ENCODE measurements around the gene SHB.

Gene SHB

DNA sequence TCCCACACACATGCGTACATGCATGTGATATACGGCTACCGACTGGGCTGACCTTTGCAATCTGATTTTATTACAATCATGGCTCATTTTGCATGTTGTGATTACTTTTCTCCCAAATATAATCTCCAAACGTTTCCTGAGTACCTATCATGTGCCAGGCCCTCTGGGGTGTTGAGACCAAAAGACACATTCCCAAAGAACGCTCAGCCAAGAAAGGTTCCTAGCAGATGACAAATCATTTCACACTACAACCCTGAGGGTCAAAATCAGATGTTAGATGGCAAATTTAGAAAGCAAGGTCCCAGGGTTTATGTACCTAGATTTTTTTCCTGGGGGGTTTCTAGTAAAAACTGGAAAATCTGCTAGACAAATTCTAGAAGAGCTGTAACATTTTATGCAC lies 132.7 kb downstream of the SHB start:
- Histone ChIP-seq H4K91ac (ENCODE audit: low read depth, low read length, poor library complexity) (no peak overlapping the region), H3K9ac (ENCODE audit: low read depth, low read length, poor library complexity) (no peak overlapping the region), H3K9me3 (replicated peaks in 1 of 2; ENCODE audit: control insufficient read depth in 2 of 2, insufficient read depth in 1 of 2, low read depth in 1 of 2, low read length in 2 of 2) (no peaks in the 10 kb centered on the region), H3K4me3 (ENCODE audit: low read length in 2 of 2) (no peak overlapping the region), H2BK5ac (ENCODE audit: low read length) (no peak overlapping the region), H3K27me3 (ENCODE audit: control insufficient read depth in 3 of 3, insufficient read depth in 3 of 3, low read depth in 1 of 3, low read length in 3 of 3) (no peaks in the 10 kb centered on the region), H2BK12ac (ENCODE audit: low read length) (no peak overlapping the region), H3K23ac (ENCODE audit: low read depth, low read length, poor library complexity) (no peak overlapping the region), H3K14ac (ENCODE audit: low read length) (no peak overlapping the region), H2AFZ (ENCODE audit: low read length) (no peak overlapping the region), H3K79me1 (ENCODE audit: low read depth, low read length) (no peaks in the 10 kb centered on the region), H3K4me2 (ENCODE audit: insufficient read depth, low read length, poor library complexity, severe bottlenecking) (no peak overlapping the region), H2BK120ac (ENCODE audit: low read depth, low read length) (no peak overlapping the region), H3K18ac (ENCODE audit: low read length) (no peak overlapping the region), H2BK15ac (ENCODE audit: low read length) (no peak overlapping the region), H2AK5ac (ENCODE audit: low read depth, low read length) (no peak overlapping the region), H3K27ac (replicated peaks; ENCODE audit: low read length) (no peak overlapping the region), H3K4me1 (ENCODE audit: control insufficient read depth in 2 of 2, insufficient read depth in 1 of 2, low read depth in 1 of 2, low read length in 2 of 2) (peaks cover 9 to 11% of the 10 kb centered on the region in 2 donors), H3K4ac (ENCODE audit: low read length) (no peak overlapping the region), H3K36me3 (replicated peaks in 1 of 2; ENCODE audit: control insufficient read depth in 2 of 2, insufficient read depth in 2 of 2, low read length in 2 of 2) (no peaks in the 10 kb centered on the region), H4K8ac (ENCODE audit: low read depth, low read length) (no peak overlapping the region)
- no CpG with 5 or more reads among the region's 5 CpGs for WGBS, 2 donors (ENCODE audit: extremely low coverage in 2 of 2, insufficient read length in 2 of 2, insufficient replicate concordance in 1 of 2)
- DNase-seq (ENCODE audit: low spot score), result no peak

DNA sequence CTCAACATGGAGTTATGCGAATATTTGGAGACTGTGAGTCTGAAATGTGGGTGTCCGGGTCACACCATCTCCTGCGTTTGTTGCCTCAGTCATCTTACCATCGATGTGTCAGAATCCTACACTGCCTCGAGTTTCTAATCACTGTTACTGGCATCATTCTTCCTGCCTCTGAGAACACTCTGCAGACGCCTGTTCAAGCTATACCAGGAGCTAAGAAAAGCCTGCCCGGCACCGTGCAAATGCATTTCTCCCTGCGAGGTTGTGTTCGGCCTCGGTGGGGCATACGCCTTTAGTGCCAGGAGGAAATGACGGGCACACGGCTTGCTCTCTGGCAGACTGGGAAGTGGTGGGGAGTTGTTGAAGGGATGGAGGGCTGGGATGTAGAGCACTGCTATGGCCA lies 133.9 kb downstream of the SHB start:
- H3K4me3 ChIP-seq (ENCODE audit: low read length in 2 of 2), result no peak overlapping the region
- H3K4me1 ChIP-seq (ENCODE audit: control insufficient read depth in 2 of 2, insufficient read depth in 1 of 2, low read depth in 1 of 2, low read length in 2 of 2), result peaks cover 9 to 11% of the 10 kb centered on the region in 2 donors
- no peak overlapping the region for H2BK120ac ChIP-seq (ENCODE audit: low read depth, low read length)
- no peak overlapping the region for H3K27ac ChIP-seq (replicated peaks; ENCODE audit: low read length)
- H4K8ac ChIP-seq (ENCODE audit: low read depth, low read length), result no peak overlapping the region
- H2AK5ac ChIP-seq (ENCODE audit: low read depth, low read length), result no peak overlapping the region
- H3K14ac ChIP-seq (ENCODE audit: low read length), result no peak overlapping the region
- DNase-seq (ENCODE audit: low spot score), result no peak
- no peaks in the 10 kb centered on the region for H3K79me1 ChIP-seq (ENCODE audit: low read depth, low read length)
- no peak overlapping the region for H3K4me2 ChIP-seq (ENCODE audit: insufficient read depth, low read length, poor library complexity, severe bottlenecking)
- no peak overlapping the region for H2BK5ac ChIP-seq (ENCODE audit: low read length)
- no peak overlapping the region for H3K9ac ChIP-seq (ENCODE audit: low read depth, low read length, poor library complexity)
- WGBS, 2 donors (ENCODE audit: extremely low coverage in 2 of 2, insufficient read length in 2 of 2, insufficient replicate concordance in 1 of 2), result no CpG with 5 or more reads among the region's 14 CpGs
- H2AFZ ChIP-seq (ENCODE audit: low read length), result no peak overlapping the region
- no peak overlapping the region for H4K91ac ChIP-seq (ENCODE audit: low read depth, low read length, poor library complexity)
- no peak overlapping the region for H2BK15ac ChIP-seq (ENCODE audit: low read length)
- H3K27me3 ChIP-seq (ENCODE audit: control insufficient read depth in 3 of 3, insufficient read depth in 3 of 3, low read depth in 1 of 3, low read length in 3 of 3), result no peaks in the 10 kb centered on the region
- no peak overlapping the region for H3K23ac ChIP-seq (ENCODE audit: low read depth, low read length, poor library complexity)
- H3K36me3 ChIP-seq (replicated peaks in 1 of 2; ENCODE audit: control insufficient read depth in 2 of 2, insufficient read depth in 2 of 2, low read length in 2 of 2), result no peaks in the 10 kb centered on the region
- no peak overlapping the region for H2BK12ac ChIP-seq (ENCODE audit: low read length)
- no peak overlapping the region for H3K18ac ChIP-seq (ENCODE audit: low read length)
- no peaks in the 10 kb centered on the region for H3K9me3 ChIP-seq (replicated peaks in 1 of 2; ENCODE audit: control insufficient read depth in 2 of 2, insufficient read depth in 1 of 2, low read depth in 1 of 2, low read length in 2 of 2)
- no peak overlapping the region for H3K4ac ChIP-seq (ENCODE audit: low read length)

DNA sequence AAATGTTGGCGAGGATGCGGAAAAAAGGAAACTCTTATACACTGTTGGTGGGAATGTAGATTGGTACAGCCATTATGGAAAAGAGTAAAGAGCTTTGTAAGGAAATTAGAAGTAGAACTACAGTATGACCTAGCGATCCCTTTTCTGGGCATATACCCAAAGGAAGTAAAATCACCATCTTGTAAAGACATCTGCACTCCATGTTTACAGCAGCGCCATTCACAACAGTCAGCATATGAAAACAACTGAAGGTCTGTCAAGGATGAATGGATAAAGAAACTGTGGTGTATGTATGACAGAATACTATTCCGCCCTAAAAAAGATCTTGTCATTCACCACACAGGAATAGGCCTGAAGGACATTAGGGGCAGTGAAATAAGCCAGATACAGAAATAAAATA lies 137.4 kb downstream of the SHB start:
- Histone ChIP-seq H3K4ac (ENCODE audit: low read length) (no peak overlapping the region), H3K27ac (replicated peaks; ENCODE audit: low read length) (no peak overlapping the region), H3K23ac (ENCODE audit: low read depth, low read length, poor library complexity) (no peak overlapping the region), H3K9me3 (replicated peaks in 1 of 2; ENCODE audit: control insufficient read depth in 2 of 2, insufficient read depth in 1 of 2, low read depth in 1 of 2, low read length in 2 of 2) (no peaks in the 10 kb centered on the region), H3K18ac (ENCODE audit: low read length) (no peak overlapping the region), H3K27me3 (ENCODE audit: control insufficient read depth in 3 of 3, insufficient read depth in 3 of 3, low read depth in 1 of 3, low read length in 3 of 3) (no peaks in the 10 kb centered on the region), H4K91ac (ENCODE audit: low read depth, low read length, poor library complexity) (no peak overlapping the region), H2AK5ac (ENCODE audit: low read depth, low read length) (no peak overlapping the region), H3K4me1 (ENCODE audit: control insufficient read depth in 2 of 2, insufficient read depth in 1 of 2, low read depth in 1 of 2, low read length in 2 of 2) (peaks cover 0 to 3% of the 10 kb centered on the region in 2 donors), H3K4me2 (ENCODE audit: insufficient read depth, low read length, poor library complexity, severe bottlenecking) (no peak overlapping the region), H3K36me3 (replicated peaks in 1 of 2; ENCODE audit: control insufficient read depth in 2 of 2, insufficient read depth in 2 of 2, low read length in 2 of 2) (no peaks in the 10 kb centered on the region), H3K79me1 (ENCODE audit: low read depth, low read length) (no peaks in the 10 kb centered on the region), H3K9ac (ENCODE audit: low read depth, low read length, poor library complexity) (no peak overlapping the region), H2BK5ac (ENCODE audit: low read length) (no peak overlapping the region), H2BK12ac (ENCODE audit: low read length) (no peak overlapping the region), H2AFZ (ENCODE audit: low read length) (no peak overlapping the region), H2BK15ac (ENCODE audit: low read length) (no peak overlapping the region), H4K8ac (ENCODE audit: low read depth, low read length) (no peak overlapping the region), H3K4me3 (ENCODE audit: low read length in 2 of 2) (no peak overlapping the region), H3K14ac (ENCODE audit: low read length) (no peak overlapping the region), H2BK120ac (ENCODE audit: low read depth, low read length) (no peak overlapping the region)
- no CpG with 5 or more reads among the region's 5 CpGs for WGBS, 2 donors (ENCODE audit: extremely low coverage in 2 of 2, insufficient read length in 2 of 2, insufficient replicate concordance in 1 of 2)
- no peak for DNase-seq (ENCODE audit: low spot score)

DNA sequence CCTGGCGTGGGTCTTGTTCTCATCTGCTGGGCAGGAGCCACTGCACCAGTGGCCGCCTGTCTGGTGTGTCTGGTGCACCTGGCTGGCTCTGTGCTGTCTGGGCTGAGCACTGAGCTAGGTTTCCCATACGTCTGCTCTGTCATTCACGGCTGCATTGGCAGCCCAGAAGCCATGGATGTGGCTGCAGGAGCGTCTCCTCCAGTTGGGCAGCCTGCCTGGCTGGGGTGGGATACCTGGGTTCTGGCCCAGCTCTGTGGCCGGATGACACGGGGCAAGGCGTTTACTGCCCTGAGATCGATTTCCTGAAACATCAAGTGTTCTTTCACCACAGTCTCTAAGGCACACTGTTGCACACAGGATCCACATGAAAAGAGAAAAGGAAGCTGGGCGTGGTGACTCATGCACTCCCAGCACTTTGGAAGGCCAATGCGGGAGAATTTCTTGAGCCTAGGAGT lies 139.6 kb downstream of the SHB start:
- DNase-seq (ENCODE audit: low spot score), result no peak
- H3K9ac ChIP-seq (ENCODE audit: low read depth, low read length, poor library complexity), result no peak overlapping the region
- peak overlapping the region; percentile 79 for H2BK12ac ChIP-seq (ENCODE audit: low read length)
- H3K4ac ChIP-seq (ENCODE audit: low read length), result no peak overlapping the region
- no CpG with 5 or more reads among the region's 11 CpGs for WGBS, 2 donors (ENCODE audit: extremely low coverage in 2 of 2, insufficient read length in 2 of 2, insufficient replicate concordance in 1 of 2)
- H2BK120ac ChIP-seq (ENCODE audit: low read depth, low read length), result peak overlapping the region; percentile 74
- H2AFZ ChIP-seq (ENCODE audit: low read length), result no peak overlapping the region
- H3K23ac ChIP-seq (ENCODE audit: low read depth, low read length, poor library complexity), result no peak overlapping the region
- H3K27me3 ChIP-seq (ENCODE audit: control insufficient read depth in 3 of 3, insufficient read depth in 3 of 3, low read depth in 1 of 3, low read length in 3 of 3), result no peaks in the 10 kb centered on the region
- H3K9me3 ChIP-seq (replicated peaks in 1 of 2; ENCODE audit: control insufficient read depth in 2 of 2, insufficient read depth in 1 of 2, low read depth in 1 of 2, low read length in 2 of 2), result no peaks in the 10 kb centered on the region
- peak overlapping the region; percentile 22 for H2AK5ac ChIP-seq (ENCODE audit: low read depth, low read length)
- no peak overlapping the region for H3K4me2 ChIP-seq (ENCODE audit: insufficient read depth, low read length, poor library complexity, severe bottlenecking)
- no peak overlapping the region for H3K14ac ChIP-seq (ENCODE audit: low read length)
- no peak overlapping the region for H3K4me3 ChIP-seq (ENCODE audit: low read length in 2 of 2)
- H4K91ac ChIP-seq (ENCODE audit: low read depth, low read length, poor library complexity), result peak overlapping the region; percentile 62
- no peaks in the 10 kb centered on the region for H3K36me3 ChIP-seq (replicated peaks in 1 of 2; ENCODE audit: control insufficient read depth in 2 of 2, insufficient read depth in 2 of 2, low read length in 2 of 2)
- H3K27ac ChIP-seq (replicated peaks; ENCODE audit: low read length), result no peak overlapping the region
- no peak overlapping the region for H4K8ac ChIP-seq (ENCODE audit: low read depth, low read length)
- H3K18ac ChIP-seq (ENCODE audit: low read length), result peak overlapping the region; percentile 27
- no peaks in the 10 kb centered on the region for H3K79me1 ChIP-seq (ENCODE audit: low read depth, low read length)
- no peak overlapping the region for H2BK5ac ChIP-seq (ENCODE audit: low read length)
- peaks cover 4% of the 10 kb centered on the region in 2 donors for H3K4me1 ChIP-seq (ENCODE audit: control insufficient read depth in 2 of 2, insufficient read depth in 1 of 2, low read depth in 1 of 2, low read length in 2 of 2)
- no peak overlapping the region for H2BK15ac ChIP-seq (ENCODE audit: low read length)
